ENCODE data around the gene NEU1.
"Not testable (repeated sequence)": the region's sequence is repeated elsewhere in the genome, so short reads cannot be mapped to it uniquely, and the experiment has no call there.

Gene NEU1

GRCh38 chr6:31838968-31839367 lies 23.7 kb downstream of the NEU1 start:
- DNase-seq (ENCODE audit: low spot score), result no peak

DNA sequence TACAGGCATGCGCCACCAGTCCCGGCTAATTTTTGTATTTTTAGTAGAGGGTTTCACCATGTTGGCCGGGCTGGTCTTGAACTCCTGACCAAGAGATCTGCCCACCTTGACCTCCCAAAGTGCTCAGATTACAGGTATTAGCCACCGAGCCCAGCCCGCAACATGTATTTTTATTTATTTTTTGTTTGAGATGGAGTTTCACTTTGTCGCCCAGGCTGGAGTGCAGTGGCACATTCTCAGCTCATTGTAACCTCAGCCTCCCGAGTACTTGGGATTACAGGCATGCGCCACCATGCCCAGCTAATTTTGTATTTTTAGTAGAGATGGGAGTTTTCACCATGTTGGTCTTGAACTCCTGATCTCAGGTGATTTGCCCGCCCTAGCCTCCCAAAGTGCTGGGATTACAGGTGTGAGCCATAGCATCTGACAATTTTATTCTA lies 24.5 kb downstream of the NEU1 start:
- not testable (repeated sequence) for DNase-seq (ENCODE audit: low spot score)

DNA sequence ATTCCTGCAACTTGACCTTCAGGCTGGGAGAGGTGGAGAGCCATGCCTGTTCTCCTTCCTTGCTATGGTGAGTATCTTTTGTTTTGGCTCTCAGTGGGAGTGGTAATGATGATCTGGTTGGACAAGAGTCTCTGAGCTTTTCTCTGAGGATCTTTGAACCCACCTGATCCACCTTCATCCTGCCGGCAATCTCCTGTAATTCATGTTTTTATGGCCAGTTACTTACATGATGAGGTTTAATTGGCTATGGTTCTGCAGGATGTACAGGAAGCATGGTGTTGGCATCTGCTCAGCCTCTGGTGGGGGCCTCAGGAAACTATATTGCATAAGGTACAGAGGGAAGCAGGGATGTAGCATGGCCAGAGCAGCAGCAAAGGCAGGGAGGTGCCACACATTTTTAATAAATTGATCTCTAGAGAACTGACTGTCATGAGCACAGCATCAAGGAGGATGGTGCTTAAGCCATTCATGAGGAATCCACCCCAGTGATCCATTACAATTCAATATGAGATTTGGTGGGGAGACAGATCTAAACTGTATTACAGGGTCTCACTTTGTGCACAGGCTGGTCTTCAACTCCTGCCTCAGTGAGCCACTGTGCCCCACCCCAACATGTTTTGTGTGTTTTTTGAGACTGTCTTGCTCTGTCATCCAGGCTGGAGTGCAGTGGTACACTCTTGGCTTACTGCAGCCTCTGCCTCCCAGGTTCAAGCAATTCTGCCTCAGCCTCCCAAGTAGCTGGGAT lies 25.1 kb downstream of the NEU1 start:
- no peak for DNase-seq (ENCODE audit: low spot score)

- no peak for DNase-seq (ENCODE audit: low spot score)
Observed at GRCh38 chr6:31836474-31837368, 25.9 kb downstream of the NEU1 start.

DNA sequence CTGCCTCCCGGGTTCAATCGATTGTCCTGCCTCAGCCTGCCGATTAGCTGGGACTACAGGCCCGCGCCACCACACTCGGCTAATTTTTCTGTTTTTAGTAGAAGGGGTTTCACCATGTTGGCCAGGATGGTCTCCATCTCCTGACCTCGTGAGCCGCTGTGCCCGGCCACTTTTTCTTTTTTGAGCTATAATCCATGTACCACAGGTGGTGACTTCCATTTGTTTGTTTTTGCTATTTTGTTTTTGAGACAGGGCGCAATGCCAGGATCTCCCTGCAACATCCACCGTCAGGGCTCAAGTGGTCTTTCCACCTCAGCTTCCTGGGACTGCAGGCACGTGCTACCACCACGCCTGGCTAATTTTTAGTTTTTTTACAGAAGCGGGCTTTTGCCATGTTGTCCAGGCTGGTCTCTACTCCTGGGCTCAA lies 26.6 kb downstream of the NEU1 start:
- DNase-seq (ENCODE audit: low spot score), result no peak

DNA sequence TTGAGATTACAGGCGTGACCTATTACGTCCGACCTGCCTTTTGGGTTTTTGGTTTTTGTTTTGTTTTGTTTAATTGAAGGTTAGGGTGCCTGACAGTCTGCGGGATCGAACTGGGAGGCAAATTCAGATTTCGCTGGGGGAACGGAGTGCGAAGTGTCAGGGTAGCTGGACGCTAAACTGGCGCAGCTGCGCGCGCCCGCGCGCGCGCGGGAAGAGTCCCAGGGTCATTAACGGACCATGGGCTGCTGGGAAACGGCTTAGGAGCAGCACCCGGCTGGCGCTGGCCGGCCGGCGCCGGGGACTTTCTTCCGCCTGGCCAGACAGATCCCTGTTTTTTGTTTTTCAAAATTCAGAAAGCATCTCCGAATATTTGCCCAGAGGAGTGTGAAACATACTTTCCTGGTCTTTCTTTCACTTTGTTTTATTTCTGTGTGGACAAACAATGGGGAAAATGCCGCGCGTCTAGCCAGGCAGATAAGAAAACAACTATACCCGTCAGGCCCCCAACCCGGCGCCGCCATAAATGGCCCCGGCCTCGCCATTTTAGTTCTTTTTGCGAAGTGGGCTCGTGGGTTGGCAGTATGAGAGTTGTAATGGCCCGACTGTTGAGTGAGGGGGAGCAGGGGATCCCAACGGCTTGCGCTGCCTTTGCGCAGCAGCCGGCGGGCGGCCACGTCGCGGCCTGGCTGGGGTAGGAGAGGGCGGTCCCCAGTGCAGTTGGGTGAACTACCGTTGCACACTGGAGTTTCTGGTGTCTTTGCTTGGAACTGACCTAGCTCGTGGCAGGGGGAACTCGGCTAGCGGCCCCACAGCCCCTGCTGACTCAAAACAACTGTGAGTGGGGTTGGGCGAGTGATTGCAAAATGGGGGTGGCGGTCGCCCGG lies 28.0 kb downstream of the NEU1 start:
- peak; percentile 88 for DNase-seq (ENCODE audit: low spot score)

DNA sequence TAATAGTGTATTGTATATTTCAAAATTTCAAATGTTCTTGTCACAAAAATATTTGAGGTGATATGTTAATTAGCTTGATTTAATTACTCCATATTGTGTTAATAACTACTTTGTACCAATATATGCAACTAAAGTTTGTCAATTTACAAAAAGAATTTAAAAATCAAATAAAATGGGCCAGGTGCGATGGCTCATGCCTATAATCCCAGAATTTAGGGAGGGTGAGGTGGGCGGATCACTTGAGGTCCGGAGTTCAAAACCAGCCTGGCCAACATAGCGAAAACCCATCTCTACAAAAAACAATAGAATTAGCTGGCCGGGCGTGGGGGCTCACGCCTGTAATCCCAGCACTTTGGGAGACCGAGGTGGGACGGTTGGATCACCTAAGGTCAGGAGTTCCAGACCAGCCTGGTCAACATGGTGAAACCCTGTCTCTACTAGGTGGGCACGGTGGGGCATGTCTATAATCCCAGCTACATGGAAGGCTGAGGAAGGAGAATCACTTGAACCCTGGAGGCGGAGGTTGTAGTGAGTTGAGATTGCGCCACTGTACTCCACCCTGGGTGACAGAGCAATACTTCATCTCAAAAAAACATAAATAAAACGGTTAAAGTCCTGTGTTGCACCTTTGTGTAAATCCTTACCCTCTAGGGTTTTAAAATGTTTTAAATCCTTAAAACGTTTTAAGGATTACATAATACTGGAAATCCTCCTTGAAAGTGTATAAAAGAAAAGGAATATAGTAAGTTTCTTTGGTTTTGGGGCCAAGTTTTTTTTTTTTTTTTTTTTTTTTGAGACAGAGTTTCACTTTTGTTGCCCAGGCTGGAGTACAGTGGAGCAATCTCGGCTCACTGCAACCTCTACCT lies 31.0 kb downstream of the NEU1 start:
- no peak for DNase-seq (ENCODE audit: low spot score)

DNA sequence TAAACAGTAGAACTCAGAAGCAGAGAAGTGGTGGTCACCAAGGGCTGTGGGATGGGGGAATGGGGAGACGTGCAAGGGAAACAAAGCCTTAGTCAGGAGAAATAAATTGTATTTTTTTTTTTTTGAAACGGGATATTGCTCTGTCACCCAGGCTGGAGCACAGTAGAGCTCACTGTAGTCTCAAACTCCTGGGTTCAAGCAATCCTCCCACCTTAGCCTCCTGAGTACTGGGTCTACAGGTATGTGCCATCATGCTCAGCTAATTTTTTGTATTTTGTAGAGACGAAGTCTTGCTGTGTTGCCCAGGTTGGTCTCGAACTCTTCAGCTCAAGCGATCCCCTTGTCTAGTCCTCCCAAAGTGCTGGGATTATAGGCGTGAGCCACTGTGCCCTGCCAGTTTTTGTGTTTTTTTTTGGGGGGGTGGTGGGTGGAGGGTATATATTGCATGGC lies 31.7 kb downstream of the NEU1 start:
- DNase-seq (ENCODE audit: low spot score), result no peak

DNA sequence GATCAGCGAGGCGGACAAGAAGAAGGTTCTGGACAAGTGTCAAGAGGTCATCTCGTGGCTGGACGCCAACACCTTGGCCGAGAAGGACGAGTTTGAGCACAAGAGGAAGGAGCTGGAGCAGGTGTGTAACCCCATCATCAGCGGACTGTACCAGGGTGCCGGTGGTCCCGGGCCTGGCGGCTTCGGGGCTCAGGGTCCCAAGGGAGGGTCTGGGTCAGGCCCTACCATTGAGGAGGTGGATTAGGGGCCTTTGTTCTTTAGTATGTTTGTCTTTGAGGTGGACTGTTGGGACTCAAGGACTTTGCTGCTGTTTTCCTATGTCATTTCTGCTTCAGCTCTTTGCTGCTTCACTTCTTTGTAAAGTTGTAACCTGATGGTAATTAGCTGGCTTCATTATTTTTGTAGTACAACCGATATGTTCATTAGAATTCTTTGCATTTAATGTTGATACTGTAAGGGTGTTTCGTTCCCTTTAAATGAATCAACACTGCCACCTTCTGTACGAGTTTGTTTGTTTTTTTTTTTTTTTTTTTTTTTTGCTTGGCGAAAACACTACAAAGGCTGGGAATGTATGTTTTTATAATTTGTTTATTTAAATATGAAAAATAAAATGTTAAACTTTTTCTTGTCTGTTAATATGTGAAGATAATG lies 32.9 kb downstream of the NEU1 start:
- no peak for DNase-seq (ENCODE audit: low spot score)

DNA sequence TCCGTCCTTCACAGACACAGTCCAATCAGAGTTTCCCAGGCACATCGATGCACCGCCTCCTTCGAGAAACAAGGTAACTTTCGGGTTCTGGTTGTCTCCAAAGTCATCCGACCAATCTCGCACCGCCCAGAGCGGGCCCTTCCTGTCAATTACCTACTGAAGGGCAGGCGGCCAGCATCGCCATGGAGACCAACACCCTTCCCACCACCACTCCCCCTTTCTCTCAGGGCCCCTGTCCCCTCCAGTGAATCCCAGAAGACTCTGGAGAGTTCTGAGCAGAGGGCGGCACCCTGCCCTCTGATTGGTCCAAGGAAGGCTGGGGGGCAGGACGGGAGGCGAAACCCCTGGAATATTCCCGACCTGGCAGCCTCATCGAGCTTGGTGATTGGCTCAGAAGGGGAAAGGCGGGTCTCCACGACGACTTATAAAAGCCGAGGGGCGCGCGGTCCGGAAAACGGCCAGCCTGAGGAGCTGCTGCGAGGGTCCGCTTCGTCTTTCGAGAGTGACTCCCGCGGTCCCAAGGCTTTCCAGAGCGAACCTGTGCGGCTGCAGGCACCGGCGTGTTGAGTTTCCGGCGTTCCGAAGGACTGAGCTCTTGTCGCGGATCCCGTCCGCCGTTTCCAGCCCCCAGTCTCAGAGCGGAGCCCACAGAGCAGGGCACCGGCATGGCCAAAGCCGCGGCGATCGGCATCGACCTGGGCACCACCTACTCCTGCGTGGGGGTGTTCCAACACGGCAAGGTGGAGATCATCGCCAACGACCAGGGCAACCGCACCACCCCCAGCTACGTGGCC lies 35.1 kb downstream of the NEU1 start, which contains the start of gene HSPA1B:
Gene HSPA1B (plus strand): TSS at position 453 of the 794 bp plus-strand sequence. CDS start 213 bp downstream, at position 666.
- peak; percentile 98 for DNase-seq (ENCODE audit: low spot score)

- DNase-seq (ENCODE audit: low spot score), result no peak
Observed at GRCh38 chr6:31826793-31827285, 35.8 kb downstream of the NEU1 start.

DNA sequence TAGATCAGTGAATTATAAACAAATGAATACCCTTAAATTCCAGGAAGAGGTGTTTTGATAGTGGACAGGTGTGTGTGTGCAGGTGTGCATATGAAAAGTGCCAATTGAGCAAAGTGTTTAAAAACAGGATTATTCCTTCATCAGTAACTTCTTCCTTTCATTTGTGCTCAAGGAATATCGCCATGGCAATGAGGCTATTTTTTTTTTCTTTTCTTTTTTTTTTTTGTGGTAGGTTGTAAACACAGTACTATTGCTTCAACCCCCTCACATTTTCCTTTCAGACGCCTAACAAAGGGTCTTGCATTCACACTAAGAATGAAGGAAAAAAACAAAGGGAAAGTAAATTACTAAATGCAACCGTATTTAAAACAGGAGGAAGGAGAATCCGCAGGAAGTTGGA lies 37.1 kb downstream of the NEU1 start:
- DNase-seq (ENCODE audit: low spot score), result no peak

DNA sequence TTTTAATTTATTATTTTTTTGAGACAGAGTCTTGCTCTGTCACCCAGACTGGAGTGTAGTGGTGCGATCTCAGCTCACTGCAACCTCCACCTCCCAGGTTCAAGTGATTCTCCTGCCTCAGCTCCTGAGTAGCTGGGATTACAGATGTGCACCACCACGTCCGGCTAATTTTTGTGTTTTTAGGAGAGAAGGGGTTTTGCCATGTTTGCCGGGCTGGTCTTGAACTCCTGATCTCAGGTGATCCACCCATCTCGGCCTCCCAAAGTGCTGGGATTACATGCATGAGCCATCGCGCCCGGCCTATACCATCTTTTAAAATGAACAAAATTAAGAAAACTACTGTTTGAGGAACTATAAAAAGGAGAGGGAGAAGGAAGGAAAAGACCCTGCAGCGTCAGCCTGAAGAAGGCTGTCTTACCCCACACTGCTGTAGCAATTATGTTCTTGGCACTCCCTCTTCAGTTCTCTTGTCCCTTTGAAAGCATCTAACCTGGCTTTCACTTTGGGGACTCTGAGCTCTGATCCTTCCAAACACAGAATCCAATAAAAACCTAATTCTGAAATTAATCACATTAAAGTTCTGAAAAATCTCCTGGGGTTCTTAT lies 38.9 kb downstream of the NEU1 start:
- DNase-seq (ENCODE audit: low spot score), result not testable (repeated sequence)

DNA sequence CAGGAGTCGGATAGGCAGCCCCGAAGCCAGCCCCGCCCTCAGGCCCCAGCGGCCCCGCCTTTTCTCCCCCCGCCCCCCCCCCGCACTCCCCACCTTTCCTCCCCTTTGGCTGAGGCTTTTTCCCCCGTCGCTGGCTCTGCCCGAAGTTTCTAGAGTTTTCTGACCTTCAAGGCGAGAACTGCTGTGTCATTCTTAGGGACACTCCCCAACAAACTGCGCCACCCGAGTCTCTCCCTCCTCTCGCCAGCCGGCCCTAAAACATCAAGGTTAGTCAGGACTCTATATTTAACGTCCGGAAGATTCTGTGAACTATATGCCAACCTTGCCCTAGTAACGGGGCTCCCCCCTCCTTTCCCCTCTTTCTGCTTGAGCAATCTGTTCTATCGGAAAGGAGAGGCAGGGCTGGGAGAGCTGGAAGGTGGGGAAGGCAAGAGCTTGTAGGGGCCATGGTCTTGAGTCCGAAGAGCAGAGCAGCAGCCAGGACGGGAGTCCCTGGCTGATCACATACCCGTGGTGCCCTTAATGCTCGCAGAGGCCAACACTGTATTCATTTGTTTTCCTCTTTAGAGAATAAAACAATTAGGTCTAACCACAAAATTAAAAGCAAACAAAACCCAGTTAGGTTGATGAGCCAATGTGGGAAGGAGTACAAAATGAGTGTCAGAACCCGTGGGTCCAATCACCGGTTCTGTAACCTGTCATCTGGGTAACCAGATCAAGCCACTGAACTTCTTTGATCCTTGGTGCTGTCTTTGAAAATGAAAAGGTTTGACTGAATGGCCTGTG lies 40.4 kb downstream of the NEU1 start:
- peak; percentile 63 for DNase-seq (ENCODE audit: low spot score)

DNA sequence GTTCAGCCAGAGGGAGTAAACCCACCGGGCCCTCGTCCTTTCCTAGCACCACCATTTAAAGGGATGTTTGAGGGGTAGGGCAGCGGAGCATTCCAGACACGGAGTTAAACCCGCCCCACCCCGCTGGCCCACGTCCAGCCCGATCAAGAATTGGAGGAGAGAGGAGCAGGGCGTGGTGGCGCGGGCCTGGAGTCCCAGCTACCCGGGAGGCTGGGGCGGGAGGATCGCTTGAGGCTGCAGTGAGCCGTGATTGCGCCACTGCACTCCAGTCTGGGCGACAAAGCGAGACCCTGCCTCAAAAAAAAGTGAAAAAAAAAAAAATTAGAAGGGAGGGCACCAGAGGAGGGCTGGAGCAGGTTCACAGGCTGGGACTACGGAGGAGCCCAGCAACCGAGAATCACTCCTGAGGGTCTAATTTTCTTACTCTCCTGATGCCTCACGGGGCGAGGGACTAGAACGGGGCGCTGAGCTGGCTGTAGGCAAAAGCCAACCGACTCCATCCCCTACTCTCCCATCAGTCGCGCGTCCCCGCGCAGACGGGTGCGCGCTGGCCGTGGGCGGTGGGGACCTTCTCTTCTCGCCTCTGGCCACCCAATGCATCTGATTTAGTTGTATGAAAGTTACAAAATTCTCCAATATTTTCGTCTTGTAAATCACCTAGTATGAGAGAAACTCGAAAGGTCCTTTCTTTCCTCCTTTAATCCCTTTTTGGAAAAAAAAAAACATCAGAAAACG lies 41.2 kb downstream of the NEU1 start:
- peak; percentile 68 for DNase-seq (ENCODE audit: low spot score)

DNA sequence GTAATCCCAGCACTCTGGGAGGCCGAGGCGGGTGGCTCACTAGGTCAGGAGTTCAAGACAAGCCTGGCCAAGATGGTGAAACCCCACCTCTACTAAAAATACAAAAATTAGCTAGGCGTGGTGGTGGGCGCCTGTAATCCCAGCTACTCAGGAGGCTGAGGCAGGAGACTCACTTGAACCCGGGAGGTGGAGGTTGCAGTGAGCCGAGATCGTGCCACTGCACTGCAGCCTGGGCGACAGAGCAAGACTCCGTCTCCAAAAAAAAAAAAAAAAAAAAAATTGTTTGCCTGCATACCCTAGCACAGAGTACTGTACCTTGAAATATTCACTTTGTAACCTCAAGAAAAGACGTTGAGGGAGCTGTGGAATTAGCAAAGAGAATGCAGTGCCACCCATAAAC lies 42.2 kb downstream of the NEU1 start:
- DNase-seq (ENCODE audit: low spot score), result not testable (repeated sequence)

- DNase-seq (ENCODE audit: low spot score), result no peak
Observed at GRCh38 chr6:31819871-31820299, 42.7 kb downstream of the NEU1 start.
